GM23248 (cell line): ENCODE results near the gene ZSWIM3. TPM values are rescaled to one million over a fixed set of nuclear protein-coding genes. Genes with fewer than 3 reads are reported as not detected.

Experiments
- DNase-seq: peaks from one replicate; pipeline ENCODE4 v3.0.0-alpha.2; 2015
- H2AFZ ChIP-seq: fragments of 200-600 bp; sonication (generic); 2 replicates; pipeline ENCODE4 v1.6.1; 2016; ENCODE audit warnings: antibody characterized with exemption
- H3F3A ChIP-seq: fragments of 200-600 bp; sonication (generic); 2 replicates; pipeline ENCODE4 v1.6.1; 2016; ENCODE audit warnings: mild to moderate bottlenecking, antibody characterized with exemption, mixed run types; ENCODE audit not compliant: insufficient read depth
- H3K27ac ChIP-seq: fragments of 200-600 bp; sonication (generic); 2 replicates; pipeline ENCODE4 v1.5.1; 2016; ENCODE audit warnings: mild to moderate bottlenecking
- H3K27me3 ChIP-seq: fragments of 200-600 bp; sonication (generic); replicated peaks from 2 replicates; pipeline ENCODE4 v1.6.1; 2016; ENCODE audit warnings: mild to moderate bottlenecking; ENCODE audit not compliant: insufficient read depth
- H3K36me3 ChIP-seq: fragments of 200-600 bp; sonication (generic); 2 replicates; pipeline ENCODE4 v1.6.1; 2016; ENCODE audit warnings: low read depth, mild to moderate bottlenecking
- H3K4me1 ChIP-seq: fragments of 200-600 bp; sonication (generic); 2 replicates; pipeline ENCODE4 v1.6.1; 2016; ENCODE audit warnings: mild to moderate bottlenecking; ENCODE audit not compliant: insufficient read depth
- H3K4me2 ChIP-seq: fragments of 200-600 bp; sonication (generic); one replicate; pipeline ENCODE4 v1.6.1; 2016; ENCODE audit warnings: mild to moderate bottlenecking; ENCODE audit not compliant: unreplicated experiment
- H3K4me3 ChIP-seq: fragments of 200-600 bp; sonication (generic); 2 replicates; pipeline ENCODE4 v1.5.1; 2016; ENCODE audit warnings: mild to moderate bottlenecking
- H3K79me2 ChIP-seq: fragments of 200-600 bp; sonication (generic); 2 replicates; pipeline ENCODE4 v1.6.1; 2016; ENCODE audit warnings: mild to moderate bottlenecking; ENCODE audit not compliant: insufficient read depth
- H3K9ac ChIP-seq: fragments of 200-600 bp; sonication (generic); 2 replicates; pipeline ENCODE4 v1.6.1; 2016; ENCODE audit warnings: mild to moderate bottlenecking
- H3K9me2 ChIP-seq: fragments of 200-600 bp; sonication (generic); 2 replicates; pipeline ENCODE4 v1.6.1; 2016; ENCODE audit warnings: mixed run types, mild to moderate bottlenecking, moderate library complexity; ENCODE audit not compliant: insufficient read depth
- H3K9me3 ChIP-seq: fragments of 200-600 bp; sonication (generic); one replicate; pipeline ENCODE4 v1.6.1; 2017; ENCODE audit warnings: low read depth
- H4K20me1 ChIP-seq: fragments of 200-600 bp; sonication (generic); 2 replicates; pipeline ENCODE4 v1.6.0; 2016; ENCODE audit not compliant: insufficient read depth
- EZH2 ChIP-seq: fragments of 200-600 bp; sonication (generic); IDR thresholded peaks from 2 replicates; pipeline ENCODE4 v1.6.1; 2018; ENCODE audit warnings: antibody characterized with exemption, mild to moderate bottlenecking; ENCODE audit not compliant: insufficient read depth, poor library complexity, severe bottlenecking
- EZH2phosphoT487 ChIP-seq: fragments of 200-600 bp; sonication (generic); IDR thresholded peaks from 2 replicates; pipeline ENCODE4 v1.6.1; 2018; ENCODE audit warnings: antibody characterized with exemption, moderate library complexity, mild to moderate bottlenecking, low read depth; ENCODE audit not compliant: insufficient read depth
- WGBS, 2 experiments: methylation state at CpG; one replicate each; pipeline ENCODE4 v1.1.6; 2015 to 2017; ENCODE audit warnings: low lambda C conversion rate in 2 of 2, low coverage in 1 of 2; ENCODE audit errors: missing lambda C conversion rate in 2 of 2; 5-methylcytosine and 5-hydroxymethylcytosine counted together
- in situ Hi-C: fragments of 300-500 bp; cut with MboI; formaldehyde crosslinking; loops from 2 replicates; pipeline ENCODE4 v1.15.0; 2020
- polyA plus RNA-seq: library from polyadenylated mRNA; unstranded; fragments of >200 nt; fragmentation: Nextera tagmentation; extraction: Ambion mirVana; gene quantifications from 2 replicates; pipeline ENCODE4 v1.2.1, GENCODE V29; 2016
- total RNA-seq: library from RNA; depleted of rRNA; stranded (reverse); fragments of >200 nt; shearing (Covaris generic); gene quantifications from 2 replicates; pipeline ENCODE4 v1.2.3, GENCODE V29; 2014

Gene ZSWIM3
- total and polyA plus RNA-seq, 2 experiments from 2014 or later: 1.9 to 4.3 TPM

GRCh38 chr20:45817376-45818194 is 39.8 kb upstream of the ZSWIM3 start:
- H3K27ac ChIP-seq: peak overlapping the region; percentile 66
- peak; percentile 89 for DNase-seq
- H3K9ac ChIP-seq: 0 out of 2 replicates have a peak overlapping the region, but pooled peaks have one; percentile 25
- peaks cover 14% of the 10 kb centered on the region for H3K4me1 ChIP-seq
- in situ Hi-C loops: no loop called here
- no peak overlapping the region for H3K4me3 ChIP-seq
- no peaks in the 10 kb centered on the region for H3K9me3 ChIP-seq
- no peaks in the 10 kb centered on the region for H4K20me1 ChIP-seq
- H3K36me3 ChIP-seq: no peaks in the 10 kb centered on the region
- H3F3A ChIP-seq: peaks cover 22% of the 10 kb centered on the region
- peaks cover 33% of the 10 kb centered on the region for H3K79me2 ChIP-seq
- WGBS, 2 experiments: 26 to 33% methylated on average over 7 to 9 of the region's 9 CpGs
- no peaks in the 10 kb centered on the region for H3K9me2 ChIP-seq
- TF ChIP-seq EZH2: no peak
- no peak for TF ChIP-seq EZH2phosphoT487
- 0 out of 2 replicates have a peak overlapping the region, but pooled peaks have one; percentile 12 for H2AFZ ChIP-seq
- no peaks in the 10 kb centered on the region for H3K27me3 ChIP-seq
- peak overlapping the region; percentile 39 for H3K4me2 ChIP-seq

GRCh38 chr20:45818239-45818638 is 39.2 kb upstream of the ZSWIM3 start:
- H3K4me1 ChIP-seq: peaks cover 14% of the 10 kb centered on the region
- H3K27me3 ChIP-seq: no peaks in the 10 kb centered on the region
- no peaks in the 10 kb centered on the region for H4K20me1 ChIP-seq
- WGBS, 2 experiments: 70 to 72% methylated on average over 3 of the region's 3 CpGs
- TF ChIP-seq EZH2: no peak
- no peak for TF ChIP-seq EZH2phosphoT487
- no peaks in the 10 kb centered on the region for H3K36me3 ChIP-seq
- peaks cover 26% of the 10 kb centered on the region for H3K79me2 ChIP-seq
- in situ Hi-C loops: no loop called here
- no peak for DNase-seq
- H3K9ac ChIP-seq: no peak overlapping the region
- no peak overlapping the region for H3K4me3 ChIP-seq
- no peaks in the 10 kb centered on the region for H3K9me3 ChIP-seq
- peak overlapping the region; percentile 39 for H3K4me2 ChIP-seq
- 0 out of 2 replicates have a peak overlapping the region, but pooled peaks have one; percentile 12 for H2AFZ ChIP-seq
- H3K9me2 ChIP-seq: no peaks in the 10 kb centered on the region
- peaks cover 22% of the 10 kb centered on the region for H3F3A ChIP-seq
- H3K27ac ChIP-seq: peak overlapping the region; percentile 66

- WGBS, 2 experiments: 91 to 95% methylated on average over 4 of the region's 4 CpGs
- no peak for DNase-seq
- H2AFZ ChIP-seq: no peak overlapping the region
- H3K4me1 ChIP-seq: peaks cover 14% of the 10 kb centered on the region
- H3K36me3 ChIP-seq: no peaks in the 10 kb centered on the region
- H3F3A ChIP-seq: peaks cover 22% of the 10 kb centered on the region
- peaks cover 16% of the 10 kb centered on the region for H3K79me2 ChIP-seq
- H3K9me3 ChIP-seq: no peaks in the 10 kb centered on the region
- no peaks in the 10 kb centered on the region for H4K20me1 ChIP-seq
- no peak overlapping the region for H3K9ac ChIP-seq
- no peak overlapping the region for H3K4me3 ChIP-seq
- H3K9me2 ChIP-seq: no peaks in the 10 kb centered on the region
- H3K27me3 ChIP-seq: no peaks in the 10 kb centered on the region
- H3K4me2 ChIP-seq: no peak overlapping the region
- no peak for TF ChIP-seq EZH2phosphoT487
- no peak for TF ChIP-seq EZH2
- in situ Hi-C loops: no loop called here
- H3K27ac ChIP-seq: no peak overlapping the region
These were observed 37.9 kb upstream of the ZSWIM3 start for GRCh38 chr20:45819466-45819865.

GRCh38 chr20:45821947-45822346 is 35.5 kb upstream of the ZSWIM3 start:
- H3F3A ChIP-seq: peaks cover 26% of the 10 kb centered on the region; the same call in 1 of the 2 replicates
- TF ChIP-seq EZH2phosphoT487 (no peak), EZH2 (no peak)
- H2AFZ ChIP-seq: no peak overlapping the region
- no peaks in the 10 kb centered on the region for H3K9me3 ChIP-seq
- in situ Hi-C loops: loop anchor here (10.0 kb wide), 1 partner anchor 133 kb away; no protein-coding TSS in a partner anchor
- 89% methylated on average over 2 of the region's 2 CpGs for WGBS, 2 experiments
- H3K4me2 ChIP-seq: no peak overlapping the region
- H3K36me3 ChIP-seq: no peaks in the 10 kb centered on the region
- no peak overlapping the region for H3K4me3 ChIP-seq
- H3K9ac ChIP-seq: no peak overlapping the region
- H3K9me2 ChIP-seq: no peaks in the 10 kb centered on the region
- no peak overlapping the region for H3K27ac ChIP-seq
- H4K20me1 ChIP-seq: no peaks in the 10 kb centered on the region
- DNase-seq: no peak
- peaks cover 25% of the 10 kb centered on the region for H3K4me1 ChIP-seq
- no peaks in the 10 kb centered on the region for H3K27me3 ChIP-seq
- no peaks in the 10 kb centered on the region for H3K79me2 ChIP-seq
